ENCODE results near the gene OR4P4.

OR4P4 gene

GRCh38 chr11:55658031-55658573, 23.2 kb downstream of the OR4P4 start:
- in situ Hi-C loops (cut with HindIII; ENCODE audit: low sequenced_read_pairs): no loop called here
- no peak for DNase-seq (ENCODE audit: low read depth, low spot score)
- no peak for TF ChIP-seq CTCF (IDR thresholded peaks at IDR 0.05; ENCODE audit: low read depth, low read length)
- H3K4me3 ChIP-seq (ENCODE audit: low read depth, low read length): no peak overlapping the region

- in situ Hi-C loops (cut with HindIII; ENCODE audit: low sequenced_read_pairs): no loop called here
- no peak for DNase-seq (ENCODE audit: low read depth, low spot score)
- no peak overlapping the region for H3K4me3 ChIP-seq (ENCODE audit: low read depth, low read length)
- no peak for TF ChIP-seq CTCF (IDR thresholded peaks at IDR 0.05; ENCODE audit: low read depth, low read length)
Measured at GRCh38 chr11:55658608-55659007, 23.7 kb downstream of the OR4P4 start.

GRCh38 chr11:55661901-55662300, 27.0 kb downstream of the OR4P4 start, which contains the start of gene OR4C6:
OR4C6 (plus strand) TSS chr11:55662201; CDS start chr11:55665167, 2,966 bp downstream.
- in situ Hi-C loops (cut with HindIII; ENCODE audit: low sequenced_read_pairs): no loop called here
- no peak within 1 kb of the TSS for H3K4me3 ChIP-seq (ENCODE audit: low read depth, low read length)
- no peak for DNase-seq (ENCODE audit: low read depth, low spot score)
- no peak for TF ChIP-seq CTCF (IDR thresholded peaks at IDR 0.05; ENCODE audit: low read depth, low read length)

- TF ChIP-seq CTCF (IDR thresholded peaks at IDR 0.05; ENCODE audit: low read depth, low read length): no peak
- in situ Hi-C loops (cut with HindIII; ENCODE audit: low sequenced_read_pairs): no loop called here
- no peak for DNase-seq (ENCODE audit: low read depth, low spot score)
- no peak overlapping the region for H3K4me3 ChIP-seq (ENCODE audit: low read depth, low read length)
Measured at GRCh38 chr11:55669376-55669775, 34.5 kb downstream of the OR4P4 start.

GRCh38 chr11:55673860-55674259, 38.9 kb downstream of the OR4P4 start:
- no peak for DNase-seq (ENCODE audit: low read depth, low spot score)
- in situ Hi-C loops (cut with HindIII; ENCODE audit: low sequenced_read_pairs): no loop called here
- TF ChIP-seq CTCF (IDR thresholded peaks at IDR 0.05; ENCODE audit: low read depth, low read length): no peak
- no peak overlapping the region for H3K4me3 ChIP-seq (ENCODE audit: low read depth, low read length)

All from astrocyte of the spinal cord (primary cell).